ENCODE measurements around the gene PIK3CG. TPM values are rescaled to one million over a fixed set of nuclear protein-coding genes. Genes with fewer than 3 reads are reported as not detected.

The PIK3CG gene
- total and polyA plus RNA-seq, 7 donors, result 0.92 to 6.4 (median 4.2) TPM

DNA sequence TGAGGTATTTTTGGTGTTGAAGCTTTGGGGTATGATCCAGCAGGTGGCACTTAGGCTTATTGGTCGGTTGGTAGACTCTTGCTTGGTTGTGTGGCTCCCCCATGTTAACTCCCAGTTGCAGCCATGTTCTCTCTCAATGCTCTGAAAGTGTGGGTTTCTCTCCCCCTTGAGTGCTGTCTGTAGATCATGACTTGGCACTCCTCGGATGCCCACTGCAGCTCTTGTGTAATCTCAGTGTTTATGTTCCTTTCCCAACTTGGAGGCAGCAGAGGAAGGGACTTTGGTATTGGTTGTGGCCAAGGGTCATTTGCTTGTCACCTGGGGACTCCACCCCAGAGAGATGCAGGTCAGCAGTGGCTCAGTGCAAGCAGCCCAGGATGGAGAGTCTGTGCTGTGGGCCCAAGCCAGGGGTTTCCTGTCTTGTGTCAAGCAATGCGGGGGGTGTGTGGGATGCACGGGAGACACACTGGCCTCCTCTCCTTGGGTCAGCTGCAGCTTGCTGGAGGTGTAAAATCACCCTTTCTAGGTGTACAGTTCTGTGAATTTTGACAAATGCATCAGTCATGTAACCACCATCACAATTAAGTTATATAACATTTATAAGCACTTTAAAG, 36.9 kb downstream of the PIK3CG start:
- Histone ChIP-seq H3K9me3 (peaks cover 0 to 7% (median 0%) of the 10 kb centered on the region in 4 donors), H3K36me3 (no peaks in the 10 kb centered on the region), H3K27me3 (no peaks in the 10 kb centered on the region), H3K27ac (no peak overlapping the region), H3K4me1 (no peaks in the 10 kb centered on the region), H3K4me3 (no peak overlapping the region)
- no peak for DNase-seq
- 79 to 83% methylated on average over 4 of the region's 4 CpGs for WGBS, 2 donors
- no peak for TF ChIP-seq POLR2AphosphoS5 (IDR thresholded peaks at IDR 0.05)
- no peak for TF ChIP-seq EP300 (IDR thresholded peaks at IDR 0.05)
- no peak for TF ChIP-seq POLR2A (IDR thresholded peaks at IDR 0.05)
- TF ChIP-seq, protein P1, sequence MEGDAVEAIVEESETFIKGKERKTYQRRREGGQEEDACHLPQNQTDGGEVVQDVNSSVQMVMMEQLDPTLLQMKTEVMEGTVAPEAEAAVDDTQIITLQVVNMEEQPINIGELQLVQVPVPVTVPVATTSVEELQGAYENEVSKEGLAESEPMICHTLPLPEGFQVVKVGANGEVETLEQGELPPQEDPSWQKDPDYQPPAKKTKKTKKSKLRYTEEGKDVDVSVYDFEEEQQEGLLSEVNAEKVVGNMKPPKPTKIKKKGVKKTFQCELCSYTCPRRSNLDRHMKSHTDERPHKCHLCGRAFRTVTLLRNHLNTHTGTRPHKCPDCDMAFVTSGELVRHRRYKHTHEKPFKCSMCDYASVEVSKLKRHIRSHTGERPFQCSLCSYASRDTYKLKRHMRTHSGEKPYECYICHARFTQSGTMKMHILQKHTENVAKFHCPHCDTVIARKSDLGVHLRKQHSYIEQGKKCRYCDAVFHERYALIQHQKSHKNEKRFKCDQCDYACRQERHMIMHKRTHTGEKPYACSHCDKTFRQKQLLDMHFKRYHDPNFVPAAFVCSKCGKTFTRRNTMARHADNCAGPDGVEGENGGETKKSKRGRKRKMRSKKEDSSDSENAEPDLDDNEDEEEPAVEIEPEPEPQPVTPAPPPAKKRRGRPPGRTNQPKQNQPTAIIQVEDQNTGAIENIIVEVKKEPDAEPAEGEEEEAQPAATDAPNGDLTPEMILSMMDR (IDR thresholded peaks at IDR 0.05), result no peak
- intact Hi-C loops (cut with DNase I), result no loop called here

DNA sequence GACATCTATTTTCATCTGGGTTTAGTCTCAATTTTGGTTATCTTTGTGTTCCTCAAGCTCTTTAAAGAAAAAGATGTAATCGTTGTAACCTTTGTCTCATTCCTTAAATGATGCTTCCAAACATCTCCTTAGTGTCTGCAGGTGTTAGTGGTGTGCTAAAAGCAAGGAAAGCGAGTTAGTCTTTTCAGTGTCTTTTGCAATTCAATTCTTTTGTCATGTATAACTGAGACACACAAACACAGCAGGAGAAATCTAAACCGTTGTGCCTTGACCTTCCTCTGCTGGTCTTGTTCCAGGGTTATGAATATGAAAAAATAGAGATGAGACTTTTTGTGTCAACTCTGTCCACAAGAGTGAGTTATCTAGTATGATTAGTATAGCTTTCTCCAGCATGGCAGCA, 40.7 kb downstream of the PIK3CG start:
- Histone ChIP-seq H3K4me1 (no peaks in the 10 kb centered on the region), H3K27me3 (no peaks in the 10 kb centered on the region), H3K4me3 (no peak overlapping the region), H3K27ac (no peak overlapping the region), H3K36me3 (no peaks in the 10 kb centered on the region), H3K9me3 (no peaks in the 10 kb centered on the region)
- 52 to 66% methylated on average over 3 of the region's 3 CpGs for WGBS, 2 donors
- TF ChIP-seq, protein P1 (IDR thresholded peaks at IDR 0.05), result no peak
- TF ChIP-seq POLR2AphosphoS5 (IDR thresholded peaks at IDR 0.05) (no peak), EP300 (IDR thresholded peaks at IDR 0.05) (no peak), POLR2A (IDR thresholded peaks at IDR 0.05) (no peak)
- intact Hi-C loops (cut with DNase I), result no loop called here
- no peak for DNase-seq

DNA sequence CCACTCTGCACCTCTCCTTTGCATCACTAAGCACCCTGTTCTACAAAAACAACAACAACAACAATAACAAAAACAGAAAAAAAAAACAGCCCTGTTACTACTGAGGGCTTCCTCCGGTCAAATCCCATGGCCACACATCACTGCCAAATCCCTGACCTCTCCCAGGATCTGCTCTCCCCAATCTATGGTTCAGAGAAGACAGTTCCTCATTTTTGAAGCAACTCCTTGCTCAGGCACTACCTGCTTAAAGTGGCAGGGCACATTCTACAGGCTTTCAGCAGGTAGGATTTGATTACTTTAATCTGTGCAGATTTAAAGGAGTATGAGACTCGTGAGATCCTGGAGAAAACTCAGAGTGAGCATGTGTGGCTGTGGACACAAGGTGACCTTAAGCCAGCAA, 46.9 kb downstream of the PIK3CG start:
- DNase-seq, result no peak
- TF ChIP-seq POLR2A (IDR thresholded peaks at IDR 0.05) (no peak), POLR2AphosphoS5 (IDR thresholded peaks at IDR 0.05) (no peak), EP300 (IDR thresholded peaks at IDR 0.05) (no peak)
- TF ChIP-seq, protein P1 (IDR thresholded peaks at IDR 0.05), result no peak
- no peak overlapping the region for H3K27ac ChIP-seq
- intact Hi-C loops (cut with DNase I), result no loop called here
- H3K27me3 ChIP-seq, result no peaks in the 10 kb centered on the region
- no peak overlapping the region for H3K4me3 ChIP-seq
- H3K9me3 ChIP-seq, result no peaks in the 10 kb centered on the region
- no peaks in the 10 kb centered on the region for H3K36me3 ChIP-seq
- H3K4me1 ChIP-seq, result no peaks in the 10 kb centered on the region
- 62 to 74% methylated on average over 2 of the region's 2 CpGs for WGBS, 2 donors

DNA sequence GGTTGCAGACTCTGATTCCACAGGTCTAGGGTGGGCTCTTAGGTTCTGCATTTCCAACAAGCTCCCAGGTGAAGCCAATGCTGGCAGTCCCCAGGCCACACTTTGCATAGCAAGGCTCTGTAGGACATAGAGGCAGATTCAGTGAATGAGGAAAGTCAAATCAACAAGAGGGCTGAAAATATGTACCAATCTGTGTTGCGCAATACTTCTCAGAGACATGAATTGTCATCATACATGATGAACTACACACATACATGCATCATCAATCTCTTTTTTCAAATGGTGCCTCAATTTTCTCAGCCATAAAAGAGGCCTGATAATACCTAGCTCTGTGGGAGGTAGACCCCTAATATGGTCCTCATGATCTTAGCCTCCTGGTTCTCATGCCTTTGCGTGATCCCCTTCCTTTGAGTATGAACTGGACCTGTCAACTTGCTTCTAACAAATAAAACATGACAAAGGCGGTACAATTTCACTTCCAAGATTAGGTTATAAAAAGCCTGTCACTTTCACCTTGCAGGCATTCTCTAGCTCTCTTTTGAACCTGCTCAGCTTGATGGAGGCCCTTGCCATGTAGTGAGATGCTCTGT, 49.0 kb downstream of the PIK3CG start:
- H3K36me3 ChIP-seq, result no peaks in the 10 kb centered on the region
- no peak overlapping the region for H3K4me3 ChIP-seq
- no peak overlapping the region for H3K27ac ChIP-seq
- H3K9me3 ChIP-seq, result no peaks in the 10 kb centered on the region
- intact Hi-C loops (cut with DNase I), result no loop called here
- WGBS, 2 donors, result 96 to 97% methylated on average over 3 of the region's 3 CpGs
- no peak for DNase-seq
- H3K27me3 ChIP-seq, result no peaks in the 10 kb centered on the region
- no peaks in the 10 kb centered on the region for H3K4me1 ChIP-seq
- TF ChIP-seq, protein P1 (IDR thresholded peaks at IDR 0.05), result no peak
- TF ChIP-seq POLR2A (IDR thresholded peaks at IDR 0.05) (no peak), EP300 (IDR thresholded peaks at IDR 0.05) (no peak), POLR2AphosphoS5 (IDR thresholded peaks at IDR 0.05) (no peak)
